Measurements from ENCODE around the gene PASK. TPM values are rescaled to one million over a fixed set of nuclear protein-coding genes. Genes with fewer than 3 reads are reported as not detected.

PASK gene
- total RNA-seq, 1 donor: 101 TPM

Other genes with a start within 250 kb of the PASK start
- not detected for gene CROCC2, start 243.1 kb downstream of the PASK start, total RNA-seq
- gene SNED1, start 150.9 kb downstream of the PASK start, total RNA-seq: 8.2 TPM
- gene MTERF4, start 47.2 kb downstream of the PASK start, total RNA-seq: 103 TPM
- gene PPP1R7, start 995 bp upstream of the PASK start, total RNA-seq: 27.2 TPM
- 0.10 TPM for gene ANO7, start 39.2 kb upstream of the PASK start, total RNA-seq
- gene HDLBP, start 166.2 kb upstream of the PASK start, total RNA-seq: 121 TPM
- gene SEPTIN2, start 166.5 kb upstream of the PASK start, total RNA-seq: 218 TPM
- gene FARP2, start 206.8 kb upstream of the PASK start, total RNA-seq: 27.6 TPM

Measured in mononuclear cell (primary cell).